ENCODE results near the gene C17orf75.
"Not testable (repeated sequence)": the region's sequence is repeated elsewhere in the genome, so short reads cannot be mapped to it uniquely, and the experiment has no call there.

C17orf75 gene

GRCh38 chr17:32331243-32332040, 10.5 kb downstream of the C17orf75 start:
- Mint-ChIP-seq H3K27ac (peak overlapping the region; percentile 67 to 86), H3K27me3 (no peaks in the 10 kb centered on the region), H3K36me3 (ENCODE audit: insufficient read depth) (peaks cover 3% of the 10 kb centered on the region), H3K9me3 (no peaks in the 10 kb centered on the region), H3K4me1 (ENCODE audit: low read depth in 2 of 2) (peaks cover 17 to 19% of the 10 kb centered on the region in 2 donors), H3K4me3 (peak overlapping the region; percentile 46 to 52)
- no peak for DNase-seq
- no peak for ATAC-seq (replicated peaks)

- H3K27ac Mint-ChIP-seq, result peak overlapping the region; percentile 86 to 88
- DNase-seq, result no peak
- H3K9me3 Mint-ChIP-seq, result no peaks in the 10 kb centered on the region
- H3K27me3 Mint-ChIP-seq, result no peaks in the 10 kb centered on the region
- H3K4me1 Mint-ChIP-seq (ENCODE audit: low read depth in 2 of 2), result peaks cover 15 to 19% of the 10 kb centered on the region in 2 donors
- ATAC-seq (replicated peaks), result no peak
- H3K36me3 Mint-ChIP-seq (ENCODE audit: insufficient read depth), result peaks cover 3% of the 10 kb centered on the region
- H3K4me3 Mint-ChIP-seq, result no peak overlapping the region
Observed at GRCh38 chr17:32330147-32330546, 11.8 kb downstream of the C17orf75 start.

GRCh38 chr17:32327911-32328310, 14.1 kb downstream of the C17orf75 start:
- Mint-ChIP-seq H3K4me1 (ENCODE audit: low read depth in 2 of 2) (peaks cover 18 to 19% of the 10 kb centered on the region in 2 donors), H3K27me3 (no peaks in the 10 kb centered on the region), H3K27ac (no peak overlapping the region), H3K9me3 (no peaks in the 10 kb centered on the region), H3K36me3 (ENCODE audit: insufficient read depth) (peaks cover 4% of the 10 kb centered on the region), H3K4me3 (no peak overlapping the region)
- no peak for DNase-seq
- no peak for ATAC-seq (replicated peaks)

GRCh38 chr17:32323811-32324491, 18.0 kb downstream of the C17orf75 start:
- H3K27me3 Mint-ChIP-seq, result no peaks in the 10 kb centered on the region
- peak overlapping the region; percentile 46 to 74 for H3K27ac Mint-ChIP-seq
- no peak overlapping the region for H3K4me3 Mint-ChIP-seq
- H3K36me3 Mint-ChIP-seq (ENCODE audit: insufficient read depth), result peaks cover 7% of the 10 kb centered on the region
- ATAC-seq (replicated peaks) (peak; percentile 69), DNase-seq (no peak)
- H3K9me3 Mint-ChIP-seq, result no peaks in the 10 kb centered on the region
- peaks cover 4 to 6% of the 10 kb centered on the region in 2 donors for H3K4me1 Mint-ChIP-seq (ENCODE audit: low read depth in 2 of 2)

- Mint-ChIP-seq H3K9me3 (no peaks in the 10 kb centered on the region), H3K27me3 (no peaks in the 10 kb centered on the region), H3K4me1 (ENCODE audit: low read depth in 2 of 2) (peaks cover 4 to 6% of the 10 kb centered on the region in 2 donors), H3K27ac (peak overlapping the region in 1 of 2 donors; percentile 16), H3K36me3 (ENCODE audit: insufficient read depth) (peaks cover 7% of the 10 kb centered on the region), H3K4me3 (no peak overlapping the region)
- no peak for ATAC-seq (replicated peaks)
- DNase-seq, result no peak
Observed at GRCh38 chr17:32323046-32323445, 18.9 kb downstream of the C17orf75 start.

- DNase-seq (no peak), ATAC-seq (replicated peaks) (no peak)
- H3K27me3 Mint-ChIP-seq, result peaks cover 5 to 12% of the 10 kb centered on the region in 2 donors
- H3K4me3 Mint-ChIP-seq, result no peak overlapping the region
- no peak overlapping the region for H3K27ac Mint-ChIP-seq
- no peaks in the 10 kb centered on the region for H3K9me3 Mint-ChIP-seq
- peaks cover 4 to 6% of the 10 kb centered on the region in 2 donors for H3K4me1 Mint-ChIP-seq (ENCODE audit: low read depth in 2 of 2)
- H3K36me3 Mint-ChIP-seq (ENCODE audit: insufficient read depth), result peaks cover 7% of the 10 kb centered on the region
Observed at GRCh38 chr17:32320847-32321246, 21.1 kb downstream of the C17orf75 start.

- H3K27me3 Mint-ChIP-seq, result peaks cover 5 to 18% of the 10 kb centered on the region in 2 donors
- DNase-seq; H3K27ac Mint-ChIP-seq; H3K9me3 Mint-ChIP-seq; H3K36me3 Mint-ChIP-seq (ENCODE audit: insufficient read depth); ATAC-seq (replicated peaks); H3K4me3 Mint-ChIP-seq; H3K4me1 Mint-ChIP-seq (ENCODE audit: low read depth in 2 of 2): not testable (repeated sequence)
Observed at GRCh38 chr17:32320080-32320479, 21.9 kb downstream of the C17orf75 start.

- peaks cover 4% of the 10 kb centered on the region for H3K36me3 Mint-ChIP-seq (ENCODE audit: insufficient read depth)
- peaks cover 4 to 6% of the 10 kb centered on the region in 2 donors for H3K4me1 Mint-ChIP-seq (ENCODE audit: low read depth in 2 of 2)
- H3K27me3 Mint-ChIP-seq, result peaks cover 5 to 18% of the 10 kb centered on the region in 2 donors
- H3K27ac Mint-ChIP-seq, result peak overlapping the region in 1 of 2 donors; percentile 46
- peak overlapping the region; percentile 70 to 77 for H3K4me3 Mint-ChIP-seq
- DNase-seq, result peak; percentile 70 to 78 (median 72)
- no peaks in the 10 kb centered on the region for H3K9me3 Mint-ChIP-seq
- ATAC-seq (replicated peaks), result peak; percentile 91
Observed at GRCh38 chr17:32319548-32319905, 22.4 kb downstream of the C17orf75 start.

- Mint-ChIP-seq H3K27ac (no peak overlapping the region), H3K36me3 (ENCODE audit: insufficient read depth) (peaks cover 4% of the 10 kb centered on the region), H3K9me3 (no peaks in the 10 kb centered on the region), H3K4me3 (peak overlapping the region in 1 of 2 donors; percentile 37), H3K4me1 (ENCODE audit: low read depth in 2 of 2) (peaks cover 3 to 4% of the 10 kb centered on the region in 2 donors), H3K27me3 (peaks cover 5 to 18% of the 10 kb centered on the region in 2 donors)
- ATAC-seq (replicated peaks), result no peak
- DNase-seq, result no peak
Observed at GRCh38 chr17:32318071-32318470, 23.9 kb downstream of the C17orf75 start.

- ATAC-seq (replicated peaks) (no peak), DNase-seq (no peak)
- Mint-ChIP-seq H3K4me1 (ENCODE audit: low read depth in 2 of 2) (peaks cover 3 to 4% of the 10 kb centered on the region in 2 donors), H3K27me3 (peaks cover 5 to 18% of the 10 kb centered on the region in 2 donors), H3K4me3 (no peak overlapping the region), H3K9me3 (no peaks in the 10 kb centered on the region), H3K27ac (no peak overlapping the region), H3K36me3 (ENCODE audit: insufficient read depth) (peaks cover 4% of the 10 kb centered on the region)
Observed at GRCh38 chr17:32317353-32317752, 24.6 kb downstream of the C17orf75 start.

- H3K4me3 Mint-ChIP-seq; H3K4me1 Mint-ChIP-seq (ENCODE audit: low read depth in 2 of 2); H3K27ac Mint-ChIP-seq; H3K36me3 Mint-ChIP-seq (ENCODE audit: insufficient read depth); H3K9me3 Mint-ChIP-seq; DNase-seq; ATAC-seq (replicated peaks): not testable (repeated sequence)
- H3K27me3 Mint-ChIP-seq, result peaks cover 5 to 18% of the 10 kb centered on the region in 2 donors
Observed at GRCh38 chr17:32316653-32317052, 25.3 kb downstream of the C17orf75 start.

GRCh38 chr17:32315171-32315570, 26.8 kb downstream of the C17orf75 start:
- no peak for ATAC-seq (replicated peaks)
- Mint-ChIP-seq H3K36me3 (ENCODE audit: insufficient read depth) (peaks cover 4% of the 10 kb centered on the region), H3K4me3 (no peak overlapping the region), H3K27me3 (peaks cover 5 to 18% of the 10 kb centered on the region in 2 donors), H3K4me1 (ENCODE audit: low read depth in 2 of 2) (peaks cover 3 to 4% of the 10 kb centered on the region in 2 donors), H3K27ac (no peak overlapping the region), H3K9me3 (no peaks in the 10 kb centered on the region)
- DNase-seq, result no peak

- Mint-ChIP-seq H3K36me3 (ENCODE audit: insufficient read depth) (peaks cover 2% of the 10 kb centered on the region), H3K9me3 (no peaks in the 10 kb centered on the region), H3K27ac (no peak overlapping the region), H3K27me3 (peaks cover 5 to 18% of the 10 kb centered on the region in 2 donors), H3K4me3 (no peak overlapping the region), H3K4me1 (ENCODE audit: low read depth in 2 of 2) (peaks cover 3% of the 10 kb centered on the region in 2 donors)
- DNase-seq (no peak), ATAC-seq (replicated peaks) (no peak)
Observed at GRCh38 chr17:32314636-32315035, 27.3 kb downstream of the C17orf75 start.
